Measurements from ENCODE around the gene TMEM220.

- TF ChIP-seq, protein P1, sequence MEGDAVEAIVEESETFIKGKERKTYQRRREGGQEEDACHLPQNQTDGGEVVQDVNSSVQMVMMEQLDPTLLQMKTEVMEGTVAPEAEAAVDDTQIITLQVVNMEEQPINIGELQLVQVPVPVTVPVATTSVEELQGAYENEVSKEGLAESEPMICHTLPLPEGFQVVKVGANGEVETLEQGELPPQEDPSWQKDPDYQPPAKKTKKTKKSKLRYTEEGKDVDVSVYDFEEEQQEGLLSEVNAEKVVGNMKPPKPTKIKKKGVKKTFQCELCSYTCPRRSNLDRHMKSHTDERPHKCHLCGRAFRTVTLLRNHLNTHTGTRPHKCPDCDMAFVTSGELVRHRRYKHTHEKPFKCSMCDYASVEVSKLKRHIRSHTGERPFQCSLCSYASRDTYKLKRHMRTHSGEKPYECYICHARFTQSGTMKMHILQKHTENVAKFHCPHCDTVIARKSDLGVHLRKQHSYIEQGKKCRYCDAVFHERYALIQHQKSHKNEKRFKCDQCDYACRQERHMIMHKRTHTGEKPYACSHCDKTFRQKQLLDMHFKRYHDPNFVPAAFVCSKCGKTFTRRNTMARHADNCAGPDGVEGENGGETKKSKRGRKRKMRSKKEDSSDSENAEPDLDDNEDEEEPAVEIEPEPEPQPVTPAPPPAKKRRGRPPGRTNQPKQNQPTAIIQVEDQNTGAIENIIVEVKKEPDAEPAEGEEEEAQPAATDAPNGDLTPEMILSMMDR (IDR thresholded peaks at IDR 0.05; ENCODE audit: poor library complexity): no peak
- TF ChIP-seq EZH2 (IDR thresholded peaks at IDR 0.05; ENCODE audit: borderline replicate concordance) (no peak), EZH2phosphoT487 (IDR thresholded peaks at IDR 0.05; ENCODE audit: low read depth, severe bottlenecking, unreplicated experiment) (no peak)
Observed at GRCh38 chr17:10756619-10757018, 26.8 kb upstream of the TMEM220 start.

Data from hepatocyte (in vitro differentiated cells).